Measurements from ENCODE around the gene ST3GAL3. TPM values are rescaled to one million over a fixed set of nuclear protein-coding genes. Genes with fewer than 3 reads are reported as not detected.
A peak's percentile ranks its signal among the peaks of the same experiment; 100 is the strongest.

ST3GAL3 gene
- total RNA-seq, 1 experiment from 2014 or later, result 8.6 TPM

DNA sequence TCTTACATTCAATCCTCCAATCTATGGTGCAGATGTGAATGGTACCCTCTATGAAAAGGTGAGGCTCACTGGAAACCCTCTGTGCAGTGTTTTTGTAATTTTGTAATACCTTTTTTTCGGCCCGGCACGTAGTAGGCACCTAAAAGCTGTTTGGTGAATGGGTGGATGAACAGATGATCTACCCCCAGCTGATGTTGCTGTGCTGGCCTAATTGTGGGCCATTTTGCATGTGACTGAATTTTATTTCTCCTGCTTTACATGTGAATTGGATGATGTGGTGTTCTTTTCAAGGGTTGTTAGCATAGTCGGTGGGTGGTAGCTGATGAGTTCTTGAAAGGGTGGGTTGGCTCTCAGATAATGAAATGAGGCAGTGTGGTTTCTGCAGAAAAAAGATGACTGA, 47.0 kb upstream of the ST3GAL3 start (continued):
- TF ChIP-seq, protein P1, sequence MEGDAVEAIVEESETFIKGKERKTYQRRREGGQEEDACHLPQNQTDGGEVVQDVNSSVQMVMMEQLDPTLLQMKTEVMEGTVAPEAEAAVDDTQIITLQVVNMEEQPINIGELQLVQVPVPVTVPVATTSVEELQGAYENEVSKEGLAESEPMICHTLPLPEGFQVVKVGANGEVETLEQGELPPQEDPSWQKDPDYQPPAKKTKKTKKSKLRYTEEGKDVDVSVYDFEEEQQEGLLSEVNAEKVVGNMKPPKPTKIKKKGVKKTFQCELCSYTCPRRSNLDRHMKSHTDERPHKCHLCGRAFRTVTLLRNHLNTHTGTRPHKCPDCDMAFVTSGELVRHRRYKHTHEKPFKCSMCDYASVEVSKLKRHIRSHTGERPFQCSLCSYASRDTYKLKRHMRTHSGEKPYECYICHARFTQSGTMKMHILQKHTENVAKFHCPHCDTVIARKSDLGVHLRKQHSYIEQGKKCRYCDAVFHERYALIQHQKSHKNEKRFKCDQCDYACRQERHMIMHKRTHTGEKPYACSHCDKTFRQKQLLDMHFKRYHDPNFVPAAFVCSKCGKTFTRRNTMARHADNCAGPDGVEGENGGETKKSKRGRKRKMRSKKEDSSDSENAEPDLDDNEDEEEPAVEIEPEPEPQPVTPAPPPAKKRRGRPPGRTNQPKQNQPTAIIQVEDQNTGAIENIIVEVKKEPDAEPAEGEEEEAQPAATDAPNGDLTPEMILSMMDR (IDR thresholded peaks at IDR 0.05), result no peak
- TF ChIP-seq GRHL2 (CRISPR knock-in tag; IDR thresholded peaks at IDR 0.05; ENCODE audit: insufficient replicate concordance, severe bottlenecking), result no peak
- TF ChIP-seq, protein P2, sequence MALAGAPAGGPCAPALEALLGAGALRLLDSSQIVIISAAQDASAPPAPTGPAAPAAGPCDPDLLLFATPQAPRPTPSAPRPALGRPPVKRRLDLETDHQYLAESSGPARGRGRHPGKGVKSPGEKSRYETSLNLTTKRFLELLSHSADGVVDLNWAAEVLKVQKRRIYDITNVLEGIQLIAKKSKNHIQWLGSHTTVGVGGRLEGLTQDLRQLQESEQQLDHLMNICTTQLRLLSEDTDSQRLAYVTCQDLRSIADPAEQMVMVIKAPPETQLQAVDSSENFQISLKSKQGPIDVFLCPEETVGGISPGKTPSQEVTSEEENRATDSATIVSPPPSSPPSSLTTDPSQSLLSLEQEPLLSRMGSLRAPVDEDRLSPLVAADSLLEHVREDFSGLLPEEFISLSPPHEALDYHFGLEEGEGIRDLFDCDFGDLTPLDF (CRISPR knock-in tag; IDR thresholded peaks at IDR 0.05), result no peak
- TF ChIP-seq KAT7 (CRISPR knock-in tag; IDR thresholded peaks at IDR 0.05; ENCODE audit: borderline replicate concordance), result no peak
- no peak for TF ChIP-seq FOXJ3 (CRISPR knock-in tag; IDR thresholded peaks at IDR 0.05; ENCODE audit: borderline replicate concordance)
- no peak for TF ChIP-seq NFYB (CRISPR knock-in tag; conservative IDR thresholded peaks at IDR 0.05; ENCODE audit: low read depth)
- no peak for TF ChIP-seq NFATC4 (CRISPR knock-in tag; IDR thresholded peaks at IDR 0.05)
- TF ChIP-seq MXD4 (CRISPR knock-in tag; IDR thresholded peaks at IDR 0.05; ENCODE audit: borderline replicate concordance), result no peak
- TF ChIP-seq ATF1 (CRISPR knock-in tag; IDR thresholded peaks at IDR 0.05), result no peak
- TF ChIP-seq TCF7 (CRISPR knock-in tag; IDR thresholded peaks at IDR 0.05; ENCODE audit: low read depth), result no peak
- TF ChIP-seq, protein P3, sequence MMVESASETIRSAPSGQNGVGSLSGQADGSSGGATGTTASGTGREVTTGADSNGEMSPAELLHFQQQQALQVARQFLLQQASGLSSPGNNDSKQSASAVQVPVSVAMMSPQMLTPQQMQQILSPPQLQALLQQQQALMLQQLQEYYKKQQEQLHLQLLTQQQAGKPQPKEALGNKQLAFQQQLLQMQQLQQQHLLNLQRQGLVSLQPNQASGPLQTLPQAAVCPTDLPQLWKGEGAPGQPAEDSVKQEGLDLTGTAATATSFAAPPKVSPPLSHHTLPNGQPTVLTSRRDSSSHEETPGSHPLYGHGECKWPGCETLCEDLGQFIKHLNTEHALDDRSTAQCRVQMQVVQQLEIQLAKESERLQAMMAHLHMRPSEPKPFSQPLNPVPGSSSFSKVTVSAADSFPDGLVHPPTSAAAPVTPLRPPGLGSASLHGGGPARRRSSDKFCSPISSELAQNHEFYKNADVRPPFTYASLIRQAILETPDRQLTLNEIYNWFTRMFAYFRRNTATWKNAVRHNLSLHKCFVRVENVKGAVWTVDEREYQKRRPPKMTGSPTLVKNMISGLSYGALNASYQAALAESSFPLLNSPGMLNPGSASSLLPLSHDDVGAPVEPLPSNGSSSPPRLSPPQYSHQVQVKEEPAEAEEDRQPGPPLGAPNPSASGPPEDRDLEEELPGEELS (CRISPR knock-in tag; IDR thresholded peaks at IDR 0.05), result peak; percentile 80; the same call in 1 of the 2 replicates
- TF ChIP-seq, protein P4, sequence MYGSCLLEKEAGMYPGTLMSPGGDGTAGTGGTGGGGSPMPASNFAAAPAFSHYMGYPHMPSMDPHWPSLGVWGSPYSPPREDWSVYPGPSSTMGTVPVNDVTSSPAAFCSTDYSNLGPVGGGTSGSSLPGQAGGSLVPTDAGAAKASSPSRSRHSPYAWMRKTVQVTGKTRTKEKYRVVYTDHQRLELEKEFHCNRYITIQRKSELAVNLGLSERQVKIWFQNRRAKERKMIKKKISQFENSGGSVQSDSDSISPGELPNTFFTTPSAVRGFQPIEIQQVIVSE (CRISPR knock-in tag; IDR thresholded peaks at IDR 0.05; ENCODE audit: borderline replicate concordance), result no peak
- TF ChIP-seq, protein P5, sequence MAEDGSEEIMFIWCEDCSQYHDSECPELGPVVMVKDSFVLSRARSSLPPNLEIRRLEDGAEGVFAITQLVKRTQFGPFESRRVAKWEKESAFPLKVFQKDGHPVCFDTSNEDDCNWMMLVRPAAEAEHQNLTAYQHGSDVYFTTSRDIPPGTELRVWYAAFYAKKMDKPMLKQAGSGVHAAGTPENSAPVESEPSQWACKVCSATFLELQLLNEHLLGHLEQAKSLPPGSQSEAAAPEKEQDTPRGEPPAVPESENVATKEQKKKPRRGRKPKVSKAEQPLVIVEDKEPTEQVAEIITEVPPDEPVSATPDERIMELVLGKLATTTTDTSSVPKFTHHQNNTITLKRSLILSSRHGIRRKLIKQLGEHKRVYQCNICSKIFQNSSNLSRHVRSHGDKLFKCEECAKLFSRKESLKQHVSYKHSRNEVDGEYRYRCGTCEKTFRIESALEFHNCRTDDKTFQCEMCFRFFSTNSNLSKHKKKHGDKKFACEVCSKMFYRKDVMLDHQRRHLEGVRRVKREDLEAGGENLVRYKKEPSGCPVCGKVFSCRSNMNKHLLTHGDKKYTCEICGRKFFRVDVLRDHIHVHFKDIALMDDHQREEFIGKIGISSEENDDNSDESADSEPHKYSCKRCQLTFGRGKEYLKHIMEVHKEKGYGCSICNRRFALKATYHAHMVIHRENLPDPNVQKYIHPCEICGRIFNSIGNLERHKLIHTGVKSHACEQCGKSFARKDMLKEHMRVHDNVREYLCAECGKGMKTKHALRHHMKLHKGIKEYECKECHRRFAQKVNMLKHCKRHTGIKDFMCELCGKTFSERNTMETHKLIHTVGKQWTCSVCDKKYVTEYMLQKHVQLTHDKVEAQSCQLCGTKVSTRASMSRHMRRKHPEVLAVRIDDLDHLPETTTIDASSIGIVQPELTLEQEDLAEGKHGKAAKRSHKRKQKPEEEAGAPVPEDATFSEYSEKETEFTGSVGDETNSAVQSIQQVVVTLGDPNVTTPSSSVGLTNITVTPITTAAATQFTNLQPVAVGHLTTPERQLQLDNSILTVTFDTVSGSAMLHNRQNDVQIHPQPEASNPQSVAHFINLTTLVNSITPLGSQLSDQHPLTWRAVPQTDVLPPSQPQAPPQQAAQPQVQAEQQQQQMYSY (CRISPR knock-in tag; IDR thresholded peaks at IDR 0.05), result no peak
- TF ChIP-seq, protein P6, sequence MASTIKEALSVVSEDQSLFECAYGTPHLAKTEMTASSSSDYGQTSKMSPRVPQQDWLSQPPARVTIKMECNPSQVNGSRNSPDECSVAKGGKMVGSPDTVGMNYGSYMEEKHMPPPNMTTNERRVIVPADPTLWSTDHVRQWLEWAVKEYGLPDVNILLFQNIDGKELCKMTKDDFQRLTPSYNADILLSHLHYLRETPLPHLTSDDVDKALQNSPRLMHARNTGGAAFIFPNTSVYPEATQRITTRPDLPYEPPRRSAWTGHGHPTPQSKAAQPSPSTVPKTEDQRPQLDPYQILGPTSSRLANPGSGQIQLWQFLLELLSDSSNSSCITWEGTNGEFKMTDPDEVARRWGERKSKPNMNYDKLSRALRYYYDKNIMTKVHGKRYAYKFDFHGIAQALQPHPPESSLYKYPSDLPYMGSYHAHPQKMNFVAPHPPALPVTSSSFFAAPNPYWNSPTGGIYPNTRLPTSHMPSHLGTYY (CRISPR knock-in tag; IDR thresholded peaks at IDR 0.05), result no peak
- TF ChIP-seq TP53 (CRISPR knock-in tag; IDR thresholded peaks at IDR 0.05), result no peak
- TF ChIP-seq OVOL2 (CRISPR knock-in tag; IDR thresholded peaks at IDR 0.05; ENCODE audit: borderline replicate concordance), result no peak
- TF ChIP-seq, protein P7, sequence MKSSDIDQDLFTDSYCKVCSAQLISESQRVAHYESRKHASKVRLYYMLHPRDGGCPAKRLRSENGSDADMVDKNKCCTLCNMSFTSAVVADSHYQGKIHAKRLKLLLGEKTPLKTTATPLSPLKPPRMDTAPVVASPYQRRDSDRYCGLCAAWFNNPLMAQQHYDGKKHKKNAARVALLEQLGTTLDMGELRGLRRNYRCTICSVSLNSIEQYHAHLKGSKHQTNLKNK (CRISPR knock-in tag; IDR thresholded peaks at IDR 0.05), result peak; percentile 97
- no peak for TF ChIP-seq ESRRA (CRISPR knock-in tag; IDR thresholded peaks at IDR 0.05; ENCODE audit: borderline replicate concordance)
- TF ChIP-seq HMGA2 (CRISPR knock-in tag; IDR thresholded peaks at IDR 0.05), result no peak
- no peak for TF ChIP-seq RELA (CRISPR knock-in tag; IDR thresholded peaks at IDR 0.05; ENCODE audit: borderline replicate concordance)
- TF ChIP-seq, protein P8, sequence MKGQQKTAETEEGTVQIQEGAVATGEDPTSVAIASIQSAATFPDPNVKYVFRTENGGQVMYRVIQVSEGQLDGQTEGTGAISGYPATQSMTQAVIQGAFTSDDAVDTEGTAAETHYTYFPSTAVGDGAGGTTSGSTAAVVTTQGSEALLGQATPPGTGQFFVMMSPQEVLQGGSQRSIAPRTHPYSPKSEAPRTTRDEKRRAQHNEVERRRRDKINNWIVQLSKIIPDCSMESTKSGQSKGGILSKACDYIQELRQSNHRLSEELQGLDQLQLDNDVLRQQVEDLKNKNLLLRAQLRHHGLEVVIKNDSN (CRISPR knock-in tag; IDR thresholded peaks at IDR 0.05), result peak; percentile 31; the same call in 1 of the 2 replicates
- TF ChIP-seq, protein P9, sequence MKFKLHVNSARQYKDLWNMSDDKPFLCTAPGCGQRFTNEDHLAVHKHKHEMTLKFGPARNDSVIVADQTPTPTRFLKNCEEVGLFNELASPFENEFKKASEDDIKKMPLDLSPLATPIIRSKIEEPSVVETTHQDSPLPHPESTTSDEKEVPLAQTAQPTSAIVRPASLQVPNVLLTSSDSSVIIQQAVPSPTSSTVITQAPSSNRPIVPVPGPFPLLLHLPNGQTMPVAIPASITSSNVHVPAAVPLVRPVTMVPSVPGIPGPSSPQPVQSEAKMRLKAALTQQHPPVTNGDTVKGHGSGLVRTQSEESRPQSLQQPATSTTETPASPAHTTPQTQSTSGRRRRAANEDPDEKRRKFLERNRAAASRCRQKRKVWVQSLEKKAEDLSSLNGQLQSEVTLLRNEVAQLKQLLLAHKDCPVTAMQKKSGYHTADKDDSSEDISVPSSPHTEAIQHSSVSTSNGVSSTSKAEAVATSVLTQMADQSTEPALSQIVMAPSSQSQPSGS (CRISPR knock-in tag; IDR thresholded peaks at IDR 0.05; ENCODE audit: borderline replicate concordance, low read depth), result no peak
- no peak for TF ChIP-seq JAZF1 (CRISPR knock-in tag; IDR thresholded peaks at IDR 0.05)
- TF ChIP-seq, protein P10, sequence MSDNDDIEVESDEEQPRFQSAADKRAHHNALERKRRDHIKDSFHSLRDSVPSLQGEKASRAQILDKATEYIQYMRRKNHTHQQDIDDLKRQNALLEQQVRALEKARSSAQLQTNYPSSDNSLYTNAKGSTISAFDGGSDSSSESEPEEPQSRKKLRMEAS (CRISPR knock-in tag; IDR thresholded peaks at IDR 0.05), result no peak
- TF ChIP-seq ZNF671 (CRISPR knock-in tag; IDR thresholded peaks at IDR 0.05), result no peak
- no peak for TF ChIP-seq ELF4 (CRISPR knock-in tag; IDR thresholded peaks at IDR 0.05; ENCODE audit: low read depth)

Measured in WTC11 (cell line).